ENCODE data around the gene ZNF620.

ZNF620 gene

GRCh38 chr3:40521254-40521653 is 15.4 kb downstream of the ZNF620 start:
- H3K4me3 ChIP-seq = no peak overlapping the region
- H3K9me3 ChIP-seq = no peaks in the 10 kb centered on the region
- DNase-seq = no peak
- TF ChIP-seq CTCF (IDR thresholded peaks at IDR 0.05) = no peak
- H3K4me1 ChIP-seq = peaks cover 0 to 14% (median 7%) of the 10 kb centered on the region in 4 donors
- peaks cover 6 to 11% (median 10%) of the 10 kb centered on the region in 3 donors for H3K36me3 ChIP-seq
- intact Hi-C loops (cut with DNase I; ENCODE audit: low total_unique reads) = no loop called here
- no peak overlapping the region for H3K27ac ChIP-seq
- no peaks in the 10 kb centered on the region for H3K27me3 ChIP-seq

- intact Hi-C loops (cut with DNase I; ENCODE audit: low total_unique reads) = no loop called here
- H3K4me1 ChIP-seq = peaks cover 0 to 16% (median 7%) of the 10 kb centered on the region in 4 donors
- no peaks in the 10 kb centered on the region for H3K9me3 ChIP-seq
- peak overlapping the region; percentile 79 to 90 for H3K27ac ChIP-seq
- peak overlapping the region in 1 of 2 donors; percentile 94 for H3K4me3 ChIP-seq
- peaks cover 17 to 25% (median 20%) of the 10 kb centered on the region in 3 donors for H3K36me3 ChIP-seq
- DNase-seq = no peak
- no peaks in the 10 kb centered on the region for H3K27me3 ChIP-seq
- no peak for TF ChIP-seq CTCF (IDR thresholded peaks at IDR 0.05)
These were observed 17.9 kb downstream of the ZNF620 start for GRCh38 chr3:40523781-40524180.

- H3K27me3 ChIP-seq = no peaks in the 10 kb centered on the region
- no peak for DNase-seq
- H3K36me3 ChIP-seq = peaks cover 21 to 29% (median 24%) of the 10 kb centered on the region in 3 donors
- peak overlapping the region; percentile 60 to 94 for H3K4me3 ChIP-seq
- H3K9me3 ChIP-seq = no peaks in the 10 kb centered on the region
- intact Hi-C loops (cut with DNase I; ENCODE audit: low total_unique reads) = no loop called here
- peaks cover 0 to 16% (median 7%) of the 10 kb centered on the region in 4 donors for H3K4me1 ChIP-seq
- no peak for TF ChIP-seq CTCF (IDR thresholded peaks at IDR 0.05)
- H3K27ac ChIP-seq = peak overlapping the region; percentile 79 to 90
These were observed 18.4 kb downstream of the ZNF620 start for GRCh38 chr3:40524222-40524567.

- Histone ChIP-seq H3K4me1 (peaks cover 0 to 16% (median 7%) of the 10 kb centered on the region in 4 donors), H3K4me3 (peak within 1 kb of the TSS; percentile 60 to 94), H3K27ac (peak within 1 kb of the TSS; percentile 79 to 90), H3K36me3 (peaks cover 27 to 34% (median 29%) of the 10 kb centered on the region in 3 donors), H3K9me3 (no peaks in the 10 kb centered on the region), H3K27me3 (no peaks in the 10 kb centered on the region)
- no peak for TF ChIP-seq CTCF (IDR thresholded peaks at IDR 0.05)
- DNase-seq = peak; percentile 92 to 96
- intact Hi-C loops (cut with DNase I; ENCODE audit: low total_unique reads) = loop anchor here (5.0 kb wide), 2 partner anchors 67 to 207 kb away; partner anchors contain the start of gene RPL14
These were observed 18.9 kb downstream of the ZNF620 start, which contains the start of gene ZNF621 for GRCh38 chr3:40524568-40525285. Gene ZNF621 (plus strand): TSS chr3:40524960. CDS start chr3:40525841, 881 bp downstream.

- H3K4me1 ChIP-seq = peaks cover 0 to 16% (median 7%) of the 10 kb centered on the region in 4 donors
- intact Hi-C loops (cut with DNase I; ENCODE audit: low total_unique reads) = loop anchor here (5.0 kb wide), 2 partner anchors 71 to 211 kb away; partner anchors contain the start of gene RPL14
- H3K27ac ChIP-seq = no peak overlapping the region
- TF ChIP-seq CTCF (IDR thresholded peaks at IDR 0.05) = no peak
- peaks cover 0 to 24% (median 12%) of the 10 kb centered on the region in 3 donors for H3K9me3 ChIP-seq
- DNase-seq = no peak
- no peaks in the 10 kb centered on the region for H3K27me3 ChIP-seq
- H3K36me3 ChIP-seq = peaks cover 64 to 71% (median 66%) of the 10 kb centered on the region in 3 donors
- H3K4me3 ChIP-seq = no peak overlapping the region
These were observed 22.6 kb downstream of the ZNF620 start for GRCh38 chr3:40528426-40528825.
